ENCODE results near the gene MRPL12.
A peak's percentile ranks its signal among the peaks of the same experiment; 100 is the strongest.

MRPL12 gene

DNA sequence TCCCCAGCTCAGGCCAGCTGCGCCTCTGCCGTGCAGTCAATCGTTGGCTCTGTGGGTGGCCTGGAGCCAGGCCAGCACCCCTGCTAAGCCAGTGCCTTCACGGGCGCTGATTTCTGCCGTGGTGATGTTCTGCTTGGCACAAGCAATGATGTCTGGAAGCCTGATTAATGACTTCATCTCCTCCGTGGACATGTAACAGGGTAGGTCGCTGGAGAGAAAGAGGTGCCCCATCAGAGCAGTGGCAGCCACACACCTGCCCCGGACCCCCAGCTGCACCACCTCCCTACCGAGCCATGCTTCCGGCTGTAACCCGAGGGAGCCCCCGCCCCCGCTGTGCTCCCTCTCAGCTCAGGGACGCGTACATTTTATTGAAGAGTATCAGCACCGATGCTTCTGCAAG, 21.5 kb upstream of the MRPL12 start:
- Histone ChIP-seq H3K27me3 (ENCODE audit: low read length) (no peaks in the 10 kb centered on the region), H3K4me2 (ENCODE audit: low read depth, low read length, poor library complexity, severe bottlenecking) (no peak overlapping the region), H4K20me1 (ENCODE audit: low read depth, low read length) (no peaks in the 10 kb centered on the region), H3K9me3 (ENCODE audit: insufficient read depth, low read length) (no peaks in the 10 kb centered on the region), H3K79me2 (ENCODE audit: insufficient read depth, low read length) (peaks cover 44% of the 10 kb centered on the region), H3K9ac (ENCODE audit: low read length) (no peak overlapping the region), H3K36me3 (ENCODE audit: low read length) (no peaks in the 10 kb centered on the region), H3K9me2 (replicated peaks; ENCODE audit: insufficient read depth, low read length) (no peaks in the 10 kb centered on the region), H3K4me3 (ENCODE audit: insufficient read depth, low read length, poor library complexity, severe bottlenecking) (no peak overlapping the region), H3F3A (ENCODE audit: insufficient read depth) (no peaks in the 10 kb centered on the region; the same call in 1 of the 2 replicates), H2AFZ (ENCODE audit: low read depth, low read length, severe bottlenecking) (no peak overlapping the region), H3K27ac (ENCODE audit: low read depth, low read length) (no peak overlapping the region)
- TF ChIP-seq EZH2phosphoT487 (conservative IDR thresholded peaks at IDR 0.05; ENCODE audit: low read length), result no peak
- TF ChIP-seq, protein P1, sequence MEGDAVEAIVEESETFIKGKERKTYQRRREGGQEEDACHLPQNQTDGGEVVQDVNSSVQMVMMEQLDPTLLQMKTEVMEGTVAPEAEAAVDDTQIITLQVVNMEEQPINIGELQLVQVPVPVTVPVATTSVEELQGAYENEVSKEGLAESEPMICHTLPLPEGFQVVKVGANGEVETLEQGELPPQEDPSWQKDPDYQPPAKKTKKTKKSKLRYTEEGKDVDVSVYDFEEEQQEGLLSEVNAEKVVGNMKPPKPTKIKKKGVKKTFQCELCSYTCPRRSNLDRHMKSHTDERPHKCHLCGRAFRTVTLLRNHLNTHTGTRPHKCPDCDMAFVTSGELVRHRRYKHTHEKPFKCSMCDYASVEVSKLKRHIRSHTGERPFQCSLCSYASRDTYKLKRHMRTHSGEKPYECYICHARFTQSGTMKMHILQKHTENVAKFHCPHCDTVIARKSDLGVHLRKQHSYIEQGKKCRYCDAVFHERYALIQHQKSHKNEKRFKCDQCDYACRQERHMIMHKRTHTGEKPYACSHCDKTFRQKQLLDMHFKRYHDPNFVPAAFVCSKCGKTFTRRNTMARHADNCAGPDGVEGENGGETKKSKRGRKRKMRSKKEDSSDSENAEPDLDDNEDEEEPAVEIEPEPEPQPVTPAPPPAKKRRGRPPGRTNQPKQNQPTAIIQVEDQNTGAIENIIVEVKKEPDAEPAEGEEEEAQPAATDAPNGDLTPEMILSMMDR (IDR thresholded peaks at IDR 0.05; ENCODE audit: insufficient read depth, low read length, poor library complexity, severe bottlenecking), result no peak

DNA sequence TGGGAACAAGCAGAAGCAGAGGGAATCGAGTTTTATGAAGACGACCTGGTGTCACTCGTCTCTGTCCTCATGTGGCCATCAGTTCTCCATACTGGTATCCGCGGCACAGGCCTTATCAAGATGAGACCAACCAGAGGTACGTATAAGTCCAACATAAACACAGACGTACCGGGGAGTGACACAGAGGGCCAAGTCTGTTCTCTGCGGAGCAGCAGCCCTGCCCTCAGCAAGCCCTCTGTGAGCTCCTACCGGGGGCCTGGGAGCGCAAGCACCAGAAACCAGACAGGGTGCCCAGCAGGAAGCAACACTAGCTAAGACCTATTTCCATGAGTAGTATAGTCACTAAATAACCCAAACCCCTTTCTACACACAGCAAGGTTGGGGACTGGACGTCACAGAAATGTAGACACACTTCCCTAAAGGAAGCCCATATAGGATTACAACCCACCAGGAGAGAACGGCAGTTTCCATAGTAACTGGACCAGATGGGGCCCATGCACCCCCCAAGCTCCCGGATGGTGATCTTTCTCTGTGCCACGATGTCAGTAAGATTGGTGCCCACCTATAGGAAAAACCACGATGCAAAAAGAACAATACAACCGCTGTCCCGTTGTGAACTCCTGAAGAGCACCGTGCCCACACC, 20.5 kb upstream of the MRPL12 start:
- Histone ChIP-seq H3K27ac (ENCODE audit: low read depth, low read length) (no peak overlapping the region), H3F3A (ENCODE audit: insufficient read depth) (no peaks in the 10 kb centered on the region; the same call in 1 of the 2 replicates), H3K9me3 (ENCODE audit: insufficient read depth, low read length) (no peaks in the 10 kb centered on the region), H3K36me3 (ENCODE audit: low read length) (no peaks in the 10 kb centered on the region), H3K9me2 (replicated peaks; ENCODE audit: insufficient read depth, low read length) (no peaks in the 10 kb centered on the region), H3K4me2 (ENCODE audit: low read depth, low read length, poor library complexity, severe bottlenecking) (peak overlapping the region; percentile 64), H3K9ac (ENCODE audit: low read length) (peak overlapping the region; percentile 86), H3K27me3 (ENCODE audit: low read length) (no peaks in the 10 kb centered on the region), H3K4me3 (ENCODE audit: insufficient read depth, low read length, poor library complexity, severe bottlenecking) (peak overlapping the region; percentile 83), H4K20me1 (ENCODE audit: low read depth, low read length) (no peaks in the 10 kb centered on the region), H2AFZ (ENCODE audit: low read depth, low read length, severe bottlenecking) (no peak overlapping the region), H3K79me2 (ENCODE audit: insufficient read depth, low read length) (peaks cover 44% of the 10 kb centered on the region)
- TF ChIP-seq EZH2phosphoT487 (conservative IDR thresholded peaks at IDR 0.05; ENCODE audit: low read length), result no peak
- TF ChIP-seq, protein P1 (IDR thresholded peaks at IDR 0.05; ENCODE audit: insufficient read depth, low read length, poor library complexity, severe bottlenecking), result no peak

DNA sequence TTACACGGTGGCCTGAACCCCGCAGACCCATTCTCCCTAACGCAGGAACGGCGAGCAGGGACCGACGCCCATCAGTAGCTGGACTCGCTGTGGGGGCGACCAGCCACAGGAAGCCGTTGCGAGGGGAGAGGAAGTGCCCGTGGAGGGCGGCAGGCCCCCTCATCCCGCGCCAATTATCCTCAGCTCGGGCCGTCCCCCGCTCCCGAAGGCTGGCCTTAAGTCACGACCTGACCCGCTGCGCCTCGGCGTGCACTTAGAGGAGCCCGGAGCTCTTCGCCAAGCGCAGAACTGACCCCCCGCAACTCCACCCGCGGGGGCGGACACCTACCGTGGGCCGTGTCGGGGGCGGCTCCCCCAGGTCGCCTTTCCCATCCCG, 20.0 kb upstream of the MRPL12 start:
- Histone ChIP-seq H3K36me3 (ENCODE audit: low read length) (no peaks in the 10 kb centered on the region), H3K79me2 (ENCODE audit: insufficient read depth, low read length) (peaks cover 49% of the 10 kb centered on the region), H3K27me3 (ENCODE audit: low read length) (no peaks in the 10 kb centered on the region), H3K9ac (ENCODE audit: low read length) (peak overlapping the region; percentile 86), H3F3A (ENCODE audit: insufficient read depth) (no peaks in the 10 kb centered on the region), H3K9me2 (replicated peaks; ENCODE audit: insufficient read depth, low read length) (no peaks in the 10 kb centered on the region), H2AFZ (ENCODE audit: low read depth, low read length, severe bottlenecking) (peak overlapping the region; percentile 52), H3K4me3 (ENCODE audit: insufficient read depth, low read length, poor library complexity, severe bottlenecking) (peak overlapping the region; percentile 83), H4K20me1 (ENCODE audit: low read depth, low read length) (no peaks in the 10 kb centered on the region), H3K4me2 (ENCODE audit: low read depth, low read length, poor library complexity, severe bottlenecking) (peak overlapping the region; percentile 64), H3K9me3 (ENCODE audit: insufficient read depth, low read length) (no peaks in the 10 kb centered on the region), H3K27ac (ENCODE audit: low read depth, low read length) (peak overlapping the region; percentile 33; the same call in 1 of the 2 replicates)
- TF ChIP-seq, protein P1 (IDR thresholded peaks at IDR 0.05; ENCODE audit: insufficient read depth, low read length, poor library complexity, severe bottlenecking), result no peak

Measured in SU-DHL-6 (cell line).